ENCODE measurements around the gene FPGS.
"Not testable (repeated sequence)": the region's sequence is repeated elsewhere in the genome, so short reads cannot be mapped to it uniquely, and the experiment has no call there.

The FPGS gene

DNA sequence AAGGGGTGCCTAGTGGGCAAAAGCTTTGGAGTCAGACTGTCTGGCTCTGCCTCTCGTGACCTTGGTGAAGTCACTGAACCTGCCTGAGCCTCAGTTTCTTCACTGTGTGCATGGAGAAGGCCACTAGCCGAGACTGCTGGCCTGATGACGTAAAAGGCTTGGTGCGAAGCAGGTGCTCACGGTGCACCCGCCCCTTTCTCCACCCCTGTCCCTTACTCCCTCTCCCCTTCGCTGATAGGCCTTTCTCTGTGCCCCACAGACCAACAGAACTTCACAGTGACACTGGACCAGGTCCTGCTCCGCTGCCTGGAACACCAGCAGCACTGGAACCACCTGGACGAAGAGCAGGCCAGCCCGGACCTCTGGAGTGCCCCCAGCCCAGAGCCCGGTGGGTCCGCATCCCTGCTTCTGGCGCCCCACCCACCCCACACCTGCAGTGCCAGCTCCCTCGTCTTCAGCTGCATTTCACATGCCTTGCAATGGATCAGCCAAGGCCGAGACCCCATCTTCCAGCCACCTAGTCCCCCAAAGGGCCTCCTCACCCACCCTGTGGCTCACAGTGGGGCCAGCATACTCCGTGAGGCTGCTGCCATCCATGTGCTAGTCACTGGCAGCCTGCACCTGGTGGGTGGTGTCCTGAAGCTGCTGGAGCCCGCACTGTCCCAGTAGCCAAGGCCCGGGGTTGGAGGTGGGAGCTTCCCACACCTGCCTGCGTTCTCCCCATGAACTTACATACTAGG is 10.4 kb downstream of the FPGS start:
- DNase-seq: no peak

DNA sequence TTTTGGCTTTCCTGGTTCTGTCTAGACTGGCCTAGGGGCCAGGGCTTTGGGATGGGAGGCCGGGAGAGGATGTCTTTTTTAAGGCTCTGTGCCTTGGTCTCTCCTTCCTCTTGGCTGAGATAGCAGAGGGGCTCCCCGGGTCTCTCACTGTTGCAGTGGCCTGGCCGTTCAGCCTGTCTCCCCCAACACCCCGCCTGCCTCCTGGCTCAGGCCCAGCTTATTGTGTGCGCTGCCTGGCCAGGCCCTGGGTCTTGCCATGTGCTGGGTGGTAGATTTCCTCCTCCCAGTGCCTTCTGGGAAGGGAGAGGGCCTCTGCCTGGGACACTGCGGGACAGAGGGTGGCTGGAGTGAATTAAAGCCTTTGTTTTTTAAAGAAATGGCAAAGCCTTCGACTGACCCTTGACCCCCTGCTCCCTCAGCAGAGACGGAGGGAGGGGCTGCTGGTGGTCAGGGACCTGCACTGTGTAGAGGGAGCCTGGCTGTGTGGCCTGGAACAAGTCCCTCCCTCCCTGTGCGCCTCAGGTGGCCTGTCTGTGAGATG is 11.1 kb downstream of the FPGS start:
- DNase-seq: no peak

DNA sequence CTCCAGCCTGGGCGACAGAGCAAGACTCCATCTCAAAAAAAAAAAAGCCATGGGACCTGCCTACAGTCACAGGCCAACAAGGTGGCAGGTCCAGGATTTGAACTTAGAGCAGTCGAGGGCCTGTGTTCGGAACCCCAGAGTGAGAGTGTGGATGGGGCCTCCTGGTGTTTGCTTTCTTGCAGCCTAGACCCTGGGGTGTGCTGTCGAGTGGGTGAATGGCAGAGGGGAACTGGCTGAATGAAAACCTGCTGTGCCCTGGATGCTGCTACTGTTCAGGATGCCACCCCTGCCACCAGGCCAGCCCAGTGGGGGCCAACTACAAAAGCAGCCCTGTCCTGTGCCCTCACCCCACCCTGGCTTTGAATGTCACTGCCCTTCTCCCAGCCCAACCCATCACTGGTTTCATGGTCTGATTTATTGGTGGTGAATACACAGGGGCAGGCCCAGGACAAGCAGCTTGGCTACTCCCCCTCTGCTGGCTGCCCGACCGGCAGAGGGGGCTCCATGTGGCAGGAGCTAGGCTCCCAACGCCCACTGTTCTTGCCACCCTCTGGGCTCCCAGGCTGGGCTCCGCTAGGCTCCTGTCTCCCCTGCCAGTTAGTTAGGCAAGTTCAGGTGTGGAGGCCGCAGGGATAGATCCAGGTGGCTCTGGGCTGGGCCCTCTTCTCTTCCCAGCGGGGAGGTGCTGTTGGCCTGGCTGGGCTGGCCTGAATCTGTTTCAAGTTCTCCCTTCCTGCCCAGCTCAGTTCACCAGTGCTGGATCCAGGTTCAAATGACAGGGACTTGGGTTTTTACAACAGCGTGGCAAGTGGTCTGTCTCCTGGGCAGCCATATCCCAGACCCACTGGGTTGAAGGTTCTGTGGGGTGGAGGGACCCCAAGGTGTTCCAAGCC is 12.2 kb downstream of the FPGS start:
- DNase-seq: no peak

DNA sequence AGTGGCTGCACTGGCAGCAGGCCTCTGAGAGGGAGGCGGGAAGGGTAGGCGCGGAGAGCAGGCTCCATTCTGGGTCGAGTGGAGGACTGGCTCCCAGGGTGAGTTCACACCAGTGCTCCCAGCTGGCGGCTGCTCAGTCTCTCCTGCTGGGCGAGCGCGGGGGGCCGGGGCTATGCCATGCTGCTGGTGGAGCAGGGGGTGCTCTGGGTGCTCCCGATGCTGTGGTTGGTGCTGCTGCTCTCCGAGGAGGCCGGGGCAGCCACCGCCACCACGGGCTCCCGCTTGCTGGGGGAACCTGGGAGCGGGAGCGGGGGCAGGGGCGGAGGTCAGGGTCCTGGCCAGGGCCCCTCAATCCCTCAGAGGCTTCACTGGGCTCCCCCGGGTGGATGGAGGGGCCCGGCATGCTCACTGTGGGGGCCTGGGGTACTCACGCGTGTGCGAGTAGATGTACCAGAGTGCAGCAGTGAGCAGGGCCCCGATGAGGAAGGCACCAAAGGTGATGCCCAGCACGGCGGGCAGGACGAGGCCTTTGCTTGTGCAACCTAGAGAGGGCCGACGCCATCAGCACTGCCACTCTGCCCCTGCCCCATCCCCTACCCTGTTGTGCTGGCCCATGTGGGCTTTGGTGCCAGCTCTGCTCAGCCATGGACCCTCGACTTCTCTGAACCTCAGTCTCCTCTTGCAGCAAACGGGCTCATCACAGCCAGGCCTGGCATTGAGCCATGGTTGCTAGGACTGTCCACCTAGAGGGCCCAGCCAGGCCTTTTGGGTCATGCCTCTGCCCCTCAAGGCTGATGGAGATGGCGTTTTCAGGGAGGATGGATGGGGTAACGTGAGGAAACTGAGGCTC is 13.1 kb downstream of the FPGS start:
- no peak for DNase-seq

DNA sequence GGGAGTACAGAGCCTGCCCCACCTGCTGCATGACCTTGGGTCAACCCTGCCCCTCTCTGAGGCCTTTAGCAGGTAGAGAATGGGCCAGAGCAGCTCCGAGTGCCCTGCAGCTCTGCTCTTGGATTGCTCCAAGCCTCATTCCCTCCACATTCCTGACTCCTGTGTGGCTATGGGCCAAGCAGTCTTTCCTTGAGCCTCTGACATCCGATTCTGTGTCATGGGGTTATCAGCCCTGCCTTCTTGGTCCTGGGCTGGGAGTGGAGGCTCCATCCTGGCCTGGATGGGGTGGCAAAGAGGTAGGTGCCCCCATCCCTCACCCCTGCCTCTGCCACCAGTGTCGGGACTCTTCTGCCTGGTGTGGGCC is 13.7 kb downstream of the FPGS start:
- no peak for DNase-seq

DNA sequence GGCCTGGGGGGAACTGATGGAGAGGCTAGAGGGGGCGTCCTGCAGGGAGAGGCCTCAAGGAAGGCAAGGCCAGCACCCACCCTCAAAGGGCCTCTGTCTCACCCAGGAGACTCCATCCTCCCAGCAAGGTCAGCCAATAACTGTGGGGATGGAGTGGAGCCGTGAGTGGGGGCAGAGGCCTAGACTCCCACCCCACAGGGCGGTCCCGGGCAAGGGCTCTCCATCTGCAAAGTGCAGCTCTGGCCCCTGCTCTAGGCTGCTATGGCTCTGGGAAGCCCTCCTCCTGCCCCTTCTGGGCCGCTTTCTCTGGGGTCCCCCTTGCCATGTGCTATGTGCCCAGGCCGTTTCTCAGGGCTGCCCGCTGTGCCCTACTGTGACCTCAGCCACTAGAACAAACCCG is 14.0 kb downstream of the FPGS start:
- DNase-seq: no peak

DNA sequence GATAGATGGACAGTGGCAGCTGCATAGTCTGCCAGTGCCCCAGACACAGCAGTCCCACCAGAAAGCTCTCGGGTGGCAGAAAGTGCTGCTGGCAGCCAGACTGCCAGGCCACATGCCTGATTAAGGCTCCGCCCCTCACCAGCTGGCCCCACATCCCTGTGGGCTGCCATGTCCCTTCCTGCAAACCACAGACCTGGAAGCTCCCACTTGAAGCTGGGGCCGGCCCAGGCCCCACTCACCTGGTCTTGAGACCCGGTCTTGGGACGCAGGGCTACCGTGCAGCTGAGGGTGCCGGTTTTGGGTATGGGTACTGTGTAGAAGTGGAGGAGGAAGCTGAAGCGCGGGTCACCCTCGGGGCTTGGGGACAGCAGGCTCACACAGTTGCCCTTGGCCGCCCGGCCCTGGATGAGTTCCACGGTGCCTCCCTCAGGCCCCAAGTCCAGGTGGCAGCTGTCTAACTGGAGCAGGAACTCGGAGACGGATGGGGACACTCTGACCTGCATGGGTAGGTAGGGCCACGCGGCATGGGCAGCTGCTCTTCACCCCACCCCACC is 15.3 kb downstream of the FPGS start:
- peak; percentile 75 to 94 for DNase-seq

DNA sequence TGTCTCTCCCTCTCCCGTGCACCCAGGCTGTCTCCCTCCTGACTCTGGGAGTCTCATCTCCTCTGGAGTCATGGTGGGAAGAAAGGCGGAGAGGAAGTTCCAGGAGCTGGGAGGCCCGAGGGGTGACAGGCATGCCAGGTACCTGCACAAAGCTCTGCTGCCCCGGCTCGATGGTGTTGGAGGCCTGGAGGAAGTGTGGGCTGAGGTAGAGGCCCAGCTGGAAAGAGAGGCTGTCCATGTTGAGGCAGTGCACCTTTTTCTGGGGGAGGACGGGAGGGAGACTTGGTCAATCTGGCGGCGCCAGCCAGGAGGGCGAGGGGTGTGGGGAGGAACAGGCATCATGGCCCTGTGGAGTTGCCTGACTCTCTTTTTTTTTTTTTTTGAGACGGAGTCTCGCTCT is 15.9 kb downstream of the FPGS start:
- no peak for DNase-seq

DNA sequence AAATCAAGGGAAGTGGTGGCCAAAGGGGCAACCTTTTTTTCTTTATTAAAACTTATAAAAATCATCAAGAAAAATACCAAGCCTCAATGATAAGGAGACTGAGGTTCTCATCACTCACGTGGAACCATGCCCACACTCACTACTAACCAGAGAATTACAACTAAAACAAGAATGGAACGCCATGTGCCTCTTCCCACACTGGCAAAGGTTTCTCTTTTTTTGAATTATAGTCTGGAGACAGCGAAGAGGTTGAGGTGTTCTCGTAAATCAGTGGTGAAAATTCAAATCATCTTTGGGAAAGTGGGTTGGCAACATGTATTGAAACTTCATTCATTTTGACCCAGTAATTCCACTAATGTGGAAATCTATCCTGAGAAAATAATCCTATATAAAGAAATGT is 19.4 kb downstream of the FPGS start:
- no peak for DNase-seq

DNA sequence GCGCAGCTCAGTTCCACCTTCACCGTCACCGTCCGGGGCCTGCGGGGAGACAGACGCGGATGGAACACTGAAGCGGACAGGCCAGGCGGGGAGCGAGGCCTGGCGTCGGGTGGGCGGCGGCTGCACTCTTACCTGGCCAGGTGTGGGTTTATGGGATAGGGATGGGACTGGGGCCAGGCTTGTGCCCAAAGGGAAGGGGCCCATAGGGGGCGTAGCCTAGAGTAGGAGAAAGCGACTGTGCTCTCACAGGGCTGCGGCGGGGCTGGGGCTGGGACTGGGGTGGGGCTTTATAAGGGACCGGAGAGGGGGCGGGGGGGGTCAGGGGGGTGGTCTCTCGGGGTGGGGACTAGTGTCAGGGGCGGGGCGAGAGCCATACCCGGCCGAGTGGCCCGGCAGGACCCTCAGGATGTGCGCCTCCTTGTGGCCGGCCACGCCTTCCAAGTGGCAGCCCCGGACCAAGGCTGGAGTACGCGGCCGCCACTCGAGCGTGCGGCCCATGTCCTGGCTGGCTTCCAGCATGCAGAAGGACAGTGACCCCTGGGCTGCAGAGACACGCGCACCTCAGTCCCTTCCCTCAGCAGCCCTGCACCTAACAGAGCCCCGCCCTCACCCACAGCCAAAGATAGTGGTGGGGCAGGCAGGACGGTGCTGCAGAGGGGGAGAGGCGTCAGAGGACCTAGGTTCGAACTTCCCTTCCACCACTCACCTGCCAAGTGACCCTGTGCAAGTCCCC is 22.8 kb downstream of the FPGS start:
- DNase-seq: peak in 1 of 2 experiments; percentile 48

DNA sequence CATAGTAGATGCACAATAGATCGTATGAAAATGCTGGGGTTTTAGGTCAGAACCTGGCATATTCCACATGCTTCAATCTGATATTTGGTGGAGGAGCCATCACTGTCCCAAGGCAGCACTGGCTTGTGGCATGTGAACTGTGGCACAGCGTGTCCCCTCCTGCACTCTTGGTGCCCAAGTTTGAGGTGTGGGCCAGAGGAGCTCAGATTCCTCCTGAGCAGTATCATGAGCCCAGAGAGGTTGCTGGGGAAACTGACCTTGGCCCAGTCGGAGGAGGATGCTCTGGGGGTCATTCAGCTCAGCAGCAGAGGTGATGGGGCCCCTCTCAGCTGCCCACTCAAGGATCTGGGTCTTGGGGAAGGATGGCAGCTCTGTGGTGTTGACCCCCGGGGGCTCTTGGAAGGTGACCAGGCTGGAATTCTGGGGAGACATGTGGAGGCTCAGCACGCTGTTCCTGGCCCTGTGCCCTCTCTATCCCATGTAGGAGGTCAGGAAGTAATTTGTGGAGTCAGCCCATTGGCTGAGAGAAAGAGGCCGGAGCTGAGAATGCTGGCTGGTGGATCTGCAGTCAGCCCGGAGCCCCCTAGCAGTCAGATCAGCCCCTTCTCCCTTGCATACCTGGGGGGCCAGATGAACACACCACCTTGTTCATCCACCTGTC is 23.7 kb downstream of the FPGS start:
- DNase-seq: no peak

DNA sequence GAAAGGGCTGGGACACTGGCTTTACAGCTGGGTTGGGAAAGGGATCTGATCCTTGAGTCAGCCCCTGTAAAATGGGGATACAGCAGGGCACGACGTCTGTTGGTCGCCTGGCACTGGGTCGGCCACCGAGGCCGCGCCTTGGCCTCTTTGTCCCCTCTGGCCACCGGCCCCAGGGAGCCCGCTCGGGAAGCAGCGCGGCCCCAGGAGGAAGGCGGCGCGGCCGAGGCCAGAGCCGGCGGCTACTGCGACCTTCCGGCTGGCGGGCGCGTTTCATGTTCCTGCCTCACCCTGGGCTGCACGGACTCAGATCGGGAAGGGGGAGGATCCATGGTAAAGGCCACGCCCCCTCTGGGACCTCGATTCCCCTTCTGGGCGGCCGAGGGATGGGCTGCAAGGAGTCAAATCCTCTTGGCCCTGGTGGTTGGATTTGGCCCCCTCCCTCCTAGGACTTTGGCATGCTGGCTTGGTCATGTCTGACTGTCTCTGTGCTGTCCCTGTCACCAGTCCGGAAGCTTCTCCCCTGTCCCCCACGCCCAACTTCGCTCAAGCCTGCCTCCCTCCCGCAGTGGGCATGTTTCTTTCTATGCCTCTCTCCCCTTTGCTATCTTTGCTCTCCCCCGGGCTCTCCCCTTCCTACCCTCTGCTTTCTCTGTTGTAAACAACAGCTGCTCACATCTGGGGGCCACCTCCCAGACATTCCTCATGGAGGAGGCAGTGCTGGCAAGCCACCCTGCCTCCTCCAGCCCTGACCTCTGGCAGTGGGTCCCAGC is 25.8 kb downstream of the FPGS start:
- peak; percentile 51 to 63 for DNase-seq

DNA sequence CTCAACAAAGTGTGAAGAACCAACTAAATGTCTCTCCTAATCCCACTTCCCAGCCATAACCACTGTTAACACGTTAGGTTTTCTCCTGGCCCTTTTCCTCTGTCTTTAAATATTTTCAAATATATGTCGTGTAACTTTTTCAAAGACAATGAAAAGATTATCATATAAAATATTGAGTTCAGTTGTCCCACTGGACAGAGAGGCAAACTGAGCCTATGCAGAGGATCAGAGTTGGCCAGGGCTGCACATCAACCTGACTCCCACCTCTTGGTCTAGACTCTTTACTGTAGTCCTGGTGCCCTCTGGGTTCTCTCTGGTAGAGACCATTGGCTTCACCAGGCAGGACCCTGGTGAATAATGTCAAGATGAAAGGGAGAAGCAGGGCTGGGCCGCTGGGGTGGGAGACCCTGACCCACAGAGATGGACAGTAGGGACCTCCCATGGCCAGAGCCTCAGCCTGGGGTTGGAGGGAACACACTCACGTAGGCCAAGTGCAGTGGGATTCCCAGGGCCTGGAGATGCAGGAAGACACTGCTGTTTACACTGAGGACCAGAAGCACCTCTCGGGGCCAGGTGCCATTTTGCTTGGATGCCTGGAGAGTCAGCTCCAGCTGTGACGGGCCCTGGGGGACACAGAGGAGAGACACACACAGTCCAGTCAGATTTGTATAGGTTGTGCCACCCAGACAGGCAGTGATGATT is 26.7 kb downstream of the FPGS start:
- DNase-seq: no peak

DNA sequence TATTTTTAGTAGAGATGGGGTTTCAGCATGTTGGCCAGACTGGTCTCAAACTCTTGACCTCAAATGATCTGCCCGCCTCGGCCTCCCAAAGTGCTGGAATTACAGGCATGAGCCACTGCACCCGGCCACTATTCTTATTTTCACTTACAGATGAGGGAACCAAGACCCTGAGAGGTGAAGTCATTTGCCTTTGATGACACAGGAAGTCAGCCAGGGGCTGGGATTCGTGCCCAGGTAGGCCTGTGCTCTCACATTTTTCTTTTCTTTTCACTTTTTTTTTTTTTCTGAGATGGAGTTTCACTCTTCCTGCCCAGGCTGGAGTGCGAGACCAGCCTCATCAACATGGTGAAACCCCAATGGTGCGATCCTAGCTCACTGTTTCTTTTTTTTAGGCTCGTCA is 29.6 kb downstream of the FPGS start:
- no peak for DNase-seq

DNA sequence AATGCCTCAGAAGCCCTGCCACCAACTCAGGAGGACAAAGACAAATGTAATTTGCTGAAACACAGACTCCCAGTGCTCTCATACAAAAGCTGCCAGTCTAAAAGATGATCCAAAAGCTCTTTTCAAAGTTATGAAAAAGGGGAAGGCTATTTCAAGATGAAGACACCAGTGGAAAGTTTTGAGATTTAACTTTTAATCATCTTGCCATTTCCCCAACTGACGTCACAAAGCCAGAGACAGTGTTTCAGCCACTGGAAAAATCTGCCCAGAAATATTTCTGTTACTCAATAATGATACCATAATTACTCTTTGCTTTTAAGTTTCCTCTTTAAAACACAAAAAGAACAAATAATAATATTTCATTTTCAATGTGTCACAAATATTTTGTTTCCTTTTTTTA is 30.9 kb downstream of the FPGS start:
- no peak for DNase-seq

DNA sequence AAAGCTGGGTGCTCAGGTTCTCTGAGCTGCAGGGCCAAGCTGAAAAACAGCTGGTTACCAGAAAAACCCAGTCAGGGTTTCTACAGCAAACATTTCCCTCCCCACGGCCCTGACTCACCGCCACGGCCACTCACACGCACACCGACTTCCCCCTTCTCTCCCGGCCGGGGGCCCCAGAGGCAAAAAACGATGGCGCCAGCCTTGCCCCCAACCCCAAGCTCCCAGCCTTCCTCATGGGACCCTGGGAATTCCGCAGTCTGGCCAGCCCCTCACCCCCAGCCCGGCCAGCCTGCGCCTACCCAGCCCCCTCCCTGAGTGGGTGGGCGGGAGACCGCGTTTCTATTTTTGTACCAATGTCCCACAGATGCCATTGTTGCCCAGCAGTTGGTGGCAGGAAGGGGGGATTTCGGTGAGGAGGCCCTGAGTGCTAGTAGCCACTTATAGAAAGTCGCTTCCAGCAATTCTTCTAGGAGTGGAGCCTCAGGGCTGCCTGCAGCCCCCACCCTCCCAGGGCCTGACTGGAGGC is 33.4 kb downstream of the FPGS start:
- no peak for DNase-seq

DNA sequence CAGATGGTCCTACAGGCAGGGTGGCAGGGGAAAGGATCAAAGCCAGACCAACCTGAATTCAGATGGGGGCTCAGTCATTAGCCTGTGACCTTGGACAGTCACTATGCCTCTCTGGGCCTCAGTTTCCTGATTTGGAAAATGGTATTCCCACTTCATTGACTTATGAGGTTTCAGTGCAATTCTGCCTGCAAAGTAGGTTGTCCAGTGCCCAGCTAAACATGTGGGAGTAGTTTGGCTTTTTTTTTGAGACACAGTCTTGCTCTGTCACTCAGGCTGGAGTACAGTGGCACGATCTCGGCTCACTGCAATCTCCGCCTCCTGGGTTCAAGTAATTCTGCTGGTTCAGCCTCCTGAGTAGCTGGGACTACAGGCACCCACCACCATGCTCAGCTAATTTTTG is 33.9 kb downstream of the FPGS start:
- DNase-seq: not testable (repeated sequence)

DNA sequence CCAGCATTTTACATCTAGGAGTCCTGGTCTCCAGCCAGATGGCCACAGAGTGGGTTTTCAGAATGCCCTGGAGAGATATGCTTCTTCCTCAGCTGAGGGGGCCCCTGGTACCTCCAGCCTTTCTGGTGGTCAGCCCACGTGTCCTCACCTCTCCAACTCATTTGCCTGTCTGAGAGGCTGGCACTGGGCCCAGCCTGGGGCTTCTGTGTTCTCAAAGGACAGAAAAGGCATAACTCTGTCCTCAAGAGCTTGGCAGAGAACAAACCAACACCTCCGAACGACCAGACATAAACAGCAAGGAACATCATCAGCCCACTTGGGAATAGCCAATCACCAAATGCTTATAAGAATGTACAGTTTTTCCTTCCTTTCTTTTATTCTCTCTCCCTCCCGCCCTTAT is 34.7 kb downstream of the FPGS start:
- DNase-seq: no peak

DNA sequence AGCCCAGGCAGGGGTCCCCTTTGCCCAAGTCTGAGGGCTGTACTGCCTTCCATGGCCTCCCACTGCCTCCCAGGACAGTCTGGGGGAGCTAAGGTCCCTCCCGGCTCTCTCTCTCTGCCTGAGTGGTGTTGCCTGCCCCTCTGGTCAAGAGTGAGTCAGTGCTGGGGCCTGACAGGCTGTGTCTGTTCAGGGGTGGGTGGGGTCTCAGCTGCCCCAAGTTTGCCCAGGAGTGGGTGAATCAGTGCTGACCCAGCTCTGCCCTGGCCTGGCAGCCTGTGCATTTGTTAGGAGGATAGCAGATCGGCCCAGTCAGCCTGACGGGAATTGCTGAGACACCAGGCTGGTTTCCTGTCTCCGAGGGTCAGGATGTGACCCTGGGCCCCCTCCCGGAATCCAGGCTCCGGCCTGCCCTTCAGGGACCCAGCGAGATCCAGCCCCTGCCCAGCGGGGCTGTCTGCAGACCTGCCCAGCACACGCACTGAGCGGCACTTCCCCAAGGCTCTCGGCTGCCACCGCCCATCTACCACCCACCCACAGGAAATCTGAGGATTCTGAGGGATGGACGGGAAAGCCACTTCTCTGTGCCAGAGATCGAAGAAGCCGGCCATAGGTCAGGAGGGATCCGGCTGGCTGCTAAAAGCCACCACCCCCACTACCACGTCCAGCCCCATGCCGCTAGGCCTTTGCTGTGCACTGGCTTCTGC is 35.8 kb downstream of the FPGS start:
- DNase-seq: no peak
